Ishikawa (cell line): ENCODE data around the gene MUC21.

ENCODE experiments used
- CEBPB ChIP-seq: IDR thresholded peaks from 2 replicates; pipeline ENCODE4 v1.6.1; 2012
- CREB1 ChIP-seq: IDR thresholded peaks from 2 replicates; pipeline ENCODE4 v1.6.1; 2012; ENCODE audit warnings: low read depth
- EGR1 ChIP-seq: IDR thresholded peaks from 2 replicates; pipeline ENCODE4 v1.6.1; 2012
- EP300 ChIP-seq: IDR thresholded peaks from 2 replicates; pipeline ENCODE4 v1.6.1; 2012; ENCODE audit warnings: borderline replicate concordance
- FOXM1 ChIP-seq: IDR thresholded peaks from 2 replicates; pipeline ENCODE4 v1.6.1; 2012; ENCODE audit warnings: low read depth, borderline replicate concordance
- NFIC ChIP-seq: IDR thresholded peaks from 2 replicates; pipeline ENCODE4 v1.6.1; 2012
- RAD21 ChIP-seq: IDR thresholded peaks from 2 replicates; pipeline ENCODE4 v1.6.1; 2012; ENCODE audit warnings: low read depth
- TAF1 ChIP-seq: IDR thresholded peaks from 2 replicates; pipeline ENCODE4 v1.6.1; 2012; ENCODE audit warnings: low read depth, mild to moderate bottlenecking
- TCF12 ChIP-seq: IDR thresholded peaks from 2 replicates; pipeline ENCODE4 v1.6.1; 2012; ENCODE audit warnings: low read depth
- TEAD4 ChIP-seq: IDR thresholded peaks from 2 replicates; pipeline ENCODE4 v1.6.1; 2012
- YY1 ChIP-seq: IDR thresholded peaks from 2 replicates; pipeline ENCODE4 v1.6.1; 2012; ENCODE audit warnings: low read depth
- ZBTB7A ChIP-seq: IDR thresholded peaks from 2 replicates; pipeline ENCODE4 v1.6.1; 2012; ENCODE audit warnings: low read depth
- TF ChIP-seq, protein P1 (sequence below): IDR thresholded peaks from 2 replicates; pipeline ENCODE4 v1.6.1; 2012; ENCODE audit warnings: low read depth, mild to moderate bottlenecking
- TF ChIP-seq, protein P2 (sequence below): IDR thresholded peaks from 2 replicates; pipeline ENCODE4 v1.6.1; 2012
- TF ChIP-seq, protein P3 (sequence below): IDR thresholded peaks from 2 replicates; pipeline ENCODE4 v1.6.1; 2012

The MUC21 gene

DNA sequence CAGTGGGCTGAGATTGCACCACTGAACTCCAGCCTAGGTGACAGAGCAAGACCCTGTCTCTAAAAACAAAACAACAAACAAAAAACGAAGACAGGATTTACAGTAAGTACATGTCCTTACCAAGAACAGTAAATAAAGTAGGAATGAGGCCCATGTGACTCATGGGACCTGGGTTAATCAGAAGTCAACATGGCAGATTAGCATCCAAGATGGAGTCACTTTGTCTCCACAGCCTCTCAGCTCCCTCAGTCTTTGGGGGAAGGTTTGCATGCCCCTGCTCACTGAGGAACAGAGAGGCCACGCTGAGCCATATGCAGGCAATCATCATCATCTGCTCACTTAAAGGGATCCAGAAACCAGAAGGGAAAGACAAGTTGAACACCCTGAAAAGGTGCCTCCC lies 19.0 kb downstream of the MUC21 start:
- TF ChIP-seq EGR1 (no peak), YY1 (no peak), NFIC (no peak), RAD21 (no peak), TCF12 (no peak), EP300 (no peak)
- TF ChIP-seq, protein P1, sequence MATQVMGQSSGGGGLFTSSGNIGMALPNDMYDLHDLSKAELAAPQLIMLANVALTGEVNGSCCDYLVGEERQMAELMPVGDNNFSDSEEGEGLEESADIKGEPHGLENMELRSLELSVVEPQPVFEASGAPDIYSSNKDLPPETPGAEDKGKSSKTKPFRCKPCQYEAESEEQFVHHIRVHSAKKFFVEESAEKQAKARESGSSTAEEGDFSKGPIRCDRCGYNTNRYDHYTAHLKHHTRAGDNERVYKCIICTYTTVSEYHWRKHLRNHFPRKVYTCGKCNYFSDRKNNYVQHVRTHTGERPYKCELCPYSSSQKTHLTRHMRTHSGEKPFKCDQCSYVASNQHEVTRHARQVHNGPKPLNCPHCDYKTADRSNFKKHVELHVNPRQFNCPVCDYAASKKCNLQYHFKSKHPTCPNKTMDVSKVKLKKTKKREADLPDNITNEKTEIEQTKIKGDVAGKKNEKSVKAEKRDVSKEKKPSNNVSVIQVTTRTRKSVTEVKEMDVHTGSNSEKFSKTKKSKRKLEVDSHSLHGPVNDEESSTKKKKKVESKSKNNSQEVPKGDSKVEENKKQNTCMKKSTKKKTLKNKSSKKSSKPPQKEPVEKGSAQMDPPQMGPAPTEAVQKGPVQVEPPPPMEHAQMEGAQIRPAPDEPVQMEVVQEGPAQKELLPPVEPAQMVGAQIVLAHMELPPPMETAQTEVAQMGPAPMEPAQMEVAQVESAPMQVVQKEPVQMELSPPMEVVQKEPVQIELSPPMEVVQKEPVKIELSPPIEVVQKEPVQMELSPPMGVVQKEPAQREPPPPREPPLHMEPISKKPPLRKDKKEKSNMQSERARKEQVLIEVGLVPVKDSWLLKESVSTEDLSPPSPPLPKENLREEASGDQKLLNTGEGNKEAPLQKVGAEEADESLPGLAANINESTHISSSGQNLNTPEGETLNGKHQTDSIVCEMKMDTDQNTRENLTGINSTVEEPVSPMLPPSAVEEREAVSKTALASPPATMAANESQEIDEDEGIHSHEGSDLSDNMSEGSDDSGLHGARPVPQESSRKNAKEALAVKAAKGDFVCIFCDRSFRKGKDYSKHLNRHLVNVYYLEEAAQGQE = no peak

DNA sequence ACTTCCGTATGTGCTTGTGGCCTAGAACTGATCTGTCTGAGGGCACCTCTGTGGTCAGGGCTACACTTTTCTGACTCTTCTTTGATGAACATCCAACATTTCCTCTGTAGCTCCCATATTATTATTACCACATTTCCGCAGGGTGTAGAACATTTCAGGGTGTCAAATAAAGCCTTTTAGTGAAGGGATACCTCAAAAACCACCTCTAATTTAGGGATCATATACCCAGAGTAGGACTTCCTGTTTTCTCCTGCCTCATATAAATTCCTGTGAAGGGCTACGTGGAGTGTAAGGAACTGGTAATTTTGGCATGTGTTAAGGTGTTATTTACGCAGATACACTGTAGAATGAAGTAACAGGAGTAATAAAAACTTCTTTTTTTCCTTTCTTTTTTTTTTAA lies 21.3 kb downstream of the MUC21 start:
- TF ChIP-seq EGR1 (no peak), ZBTB7A (no peak), NFIC (no peak), FOXM1 (no peak), TCF12 (no peak), TAF1 (no peak)
- TF ChIP-seq, protein P2, sequence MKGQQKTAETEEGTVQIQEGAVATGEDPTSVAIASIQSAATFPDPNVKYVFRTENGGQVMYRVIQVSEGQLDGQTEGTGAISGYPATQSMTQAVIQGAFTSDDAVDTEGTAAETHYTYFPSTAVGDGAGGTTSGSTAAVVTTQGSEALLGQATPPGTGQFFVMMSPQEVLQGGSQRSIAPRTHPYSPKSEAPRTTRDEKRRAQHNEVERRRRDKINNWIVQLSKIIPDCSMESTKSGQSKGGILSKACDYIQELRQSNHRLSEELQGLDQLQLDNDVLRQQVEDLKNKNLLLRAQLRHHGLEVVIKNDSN = no peak

DNA sequence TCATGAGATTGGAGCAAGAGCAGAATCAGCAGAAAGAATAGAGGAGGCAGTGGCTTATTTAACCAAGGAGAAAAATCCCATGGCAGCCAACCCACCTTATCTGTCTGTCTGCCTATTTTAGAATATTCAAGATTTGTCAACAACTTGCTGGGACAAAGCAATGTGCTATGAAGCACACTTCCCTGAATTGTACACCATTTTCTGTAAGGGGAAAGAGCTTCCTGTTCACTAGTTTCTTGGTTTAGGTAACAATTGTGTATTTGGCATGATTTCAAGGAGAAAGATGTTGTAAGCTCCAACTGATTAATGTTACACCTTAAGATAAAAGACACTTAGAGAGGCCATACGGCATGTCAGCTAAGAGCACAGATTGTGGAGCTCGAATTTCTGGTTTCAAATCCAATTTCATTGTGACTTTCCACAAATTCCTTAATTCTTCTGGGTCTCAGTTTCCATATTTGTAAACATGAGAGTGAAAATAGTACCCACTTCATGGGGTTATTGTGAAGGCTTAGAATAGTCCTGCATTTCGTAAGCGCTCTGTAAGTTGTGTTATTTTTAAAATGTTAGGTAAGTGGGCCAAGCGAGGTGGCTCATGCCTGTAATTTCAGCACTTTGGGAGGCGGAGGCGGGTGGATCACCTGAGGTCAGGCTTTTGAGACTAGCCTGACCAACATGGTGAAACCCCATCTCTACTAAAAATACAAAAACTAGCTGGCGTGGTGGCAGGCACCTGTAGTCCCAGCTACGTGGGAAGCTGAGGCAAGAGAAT lies 21.9 kb downstream of the MUC21 start:
- TF ChIP-seq, protein P1 = no peak
- TF ChIP-seq YY1 = no peak
- no peak for TF ChIP-seq CREB1
- TF ChIP-seq FOXM1 = no peak
- TF ChIP-seq EP300 = no peak
- no peak for TF ChIP-seq RAD21
- TF ChIP-seq ZBTB7A = no peak
- no peak for TF ChIP-seq TEAD4
- TF ChIP-seq, protein P3, sequence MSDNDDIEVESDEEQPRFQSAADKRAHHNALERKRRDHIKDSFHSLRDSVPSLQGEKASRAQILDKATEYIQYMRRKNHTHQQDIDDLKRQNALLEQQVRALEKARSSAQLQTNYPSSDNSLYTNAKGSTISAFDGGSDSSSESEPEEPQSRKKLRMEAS = no peak
- TF ChIP-seq, protein P2 = no peak
- no peak for TF ChIP-seq NFIC

DNA sequence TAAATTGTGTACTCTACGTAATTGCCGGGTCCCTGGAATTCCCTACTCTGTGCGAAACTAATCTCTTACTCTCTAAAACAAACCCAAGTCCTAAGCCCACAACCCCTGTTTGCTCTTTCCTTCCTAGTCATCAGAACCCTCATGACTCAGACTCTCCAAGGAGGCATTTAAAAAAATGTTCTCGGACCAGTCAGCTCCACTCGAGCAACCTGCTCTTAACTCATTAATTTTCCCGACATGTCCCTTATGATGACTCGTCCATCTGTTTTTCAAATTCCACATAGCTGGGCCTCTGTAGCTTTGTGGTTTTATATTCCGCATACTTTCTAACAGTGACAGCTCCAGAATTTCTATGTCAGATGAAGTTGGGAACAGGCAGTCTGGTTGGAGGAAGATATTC lies 24.2 kb downstream of the MUC21 start:
- TF ChIP-seq TCF12 = no peak
- TF ChIP-seq RAD21 = no peak
- no peak for TF ChIP-seq EGR1
- TF ChIP-seq, protein P2 = no peak
- TF ChIP-seq EP300 = no peak
- TF ChIP-seq FOXM1 = no peak
- TF ChIP-seq, protein P1 = no peak
- TF ChIP-seq CREB1 = no peak
- no peak for TF ChIP-seq CEBPB
- TF ChIP-seq YY1 = no peak
- TF ChIP-seq, protein P3 = no peak
